ENCODE data around the gene MPHOSPH6.

DNA sequence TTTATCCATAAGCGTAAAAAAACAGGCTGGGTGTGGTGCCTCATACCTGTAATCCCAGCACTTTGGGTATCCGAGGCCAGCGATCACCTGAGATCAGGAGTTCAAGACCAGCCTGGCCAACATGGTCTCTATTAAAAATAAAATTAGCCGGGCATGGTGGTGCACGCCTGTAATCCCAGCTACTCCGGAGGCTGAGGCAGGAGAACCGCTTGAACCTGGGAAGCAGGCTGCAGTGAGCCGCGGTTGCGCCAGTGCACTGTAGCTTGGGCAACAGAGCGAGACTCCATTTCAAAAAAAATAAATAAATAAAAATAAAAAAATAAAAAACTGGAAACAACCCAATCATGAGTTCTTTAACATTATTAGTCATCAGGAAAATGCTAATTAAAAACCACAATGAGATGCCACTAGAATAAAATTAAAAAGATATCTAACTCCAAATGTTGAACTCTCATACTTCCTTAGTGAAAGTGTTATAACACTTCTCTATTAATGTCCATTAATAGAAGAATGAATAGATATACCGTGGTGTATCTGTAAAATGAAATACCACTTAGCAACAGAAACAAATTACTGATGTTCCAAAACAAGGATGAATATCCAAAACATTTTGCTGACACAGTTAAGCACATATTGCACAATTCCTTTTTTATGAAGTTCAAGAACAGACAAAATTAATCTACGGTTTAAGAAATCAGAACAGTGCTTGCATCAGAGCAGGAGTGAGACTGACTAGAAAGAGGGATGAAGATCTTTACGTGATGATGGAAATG, 13.1 kb downstream of the MPHOSPH6 start:
- TF ChIP-seq, protein P1, sequence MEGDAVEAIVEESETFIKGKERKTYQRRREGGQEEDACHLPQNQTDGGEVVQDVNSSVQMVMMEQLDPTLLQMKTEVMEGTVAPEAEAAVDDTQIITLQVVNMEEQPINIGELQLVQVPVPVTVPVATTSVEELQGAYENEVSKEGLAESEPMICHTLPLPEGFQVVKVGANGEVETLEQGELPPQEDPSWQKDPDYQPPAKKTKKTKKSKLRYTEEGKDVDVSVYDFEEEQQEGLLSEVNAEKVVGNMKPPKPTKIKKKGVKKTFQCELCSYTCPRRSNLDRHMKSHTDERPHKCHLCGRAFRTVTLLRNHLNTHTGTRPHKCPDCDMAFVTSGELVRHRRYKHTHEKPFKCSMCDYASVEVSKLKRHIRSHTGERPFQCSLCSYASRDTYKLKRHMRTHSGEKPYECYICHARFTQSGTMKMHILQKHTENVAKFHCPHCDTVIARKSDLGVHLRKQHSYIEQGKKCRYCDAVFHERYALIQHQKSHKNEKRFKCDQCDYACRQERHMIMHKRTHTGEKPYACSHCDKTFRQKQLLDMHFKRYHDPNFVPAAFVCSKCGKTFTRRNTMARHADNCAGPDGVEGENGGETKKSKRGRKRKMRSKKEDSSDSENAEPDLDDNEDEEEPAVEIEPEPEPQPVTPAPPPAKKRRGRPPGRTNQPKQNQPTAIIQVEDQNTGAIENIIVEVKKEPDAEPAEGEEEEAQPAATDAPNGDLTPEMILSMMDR (IDR thresholded peaks at IDR 0.05) = no peak
- no peak for TF ChIP-seq EZH2 (IDR thresholded peaks at IDR 0.05)

All from neural progenitor cell (in vitro differentiated cells).